Ishikawa (cell line): ENCODE measurements around the gene ZFAND5.

Experiments
- CEBPB ChIP-seq: IDR thresholded peaks from 2 replicates; pipeline ENCODE4 v1.6.1; 2012
- CREB1 ChIP-seq: IDR thresholded peaks from 2 replicates; pipeline ENCODE4 v1.6.1; 2012; ENCODE audit warnings: low read depth
- EGR1 ChIP-seq: IDR thresholded peaks from 2 replicates; pipeline ENCODE4 v1.6.1; 2012
- EP300 ChIP-seq: IDR thresholded peaks from 2 replicates; pipeline ENCODE4 v1.6.1; 2012; ENCODE audit warnings: borderline replicate concordance
- FOXM1 ChIP-seq: IDR thresholded peaks from 2 replicates; pipeline ENCODE4 v1.6.1; 2012; ENCODE audit warnings: low read depth, borderline replicate concordance
- MAX ChIP-seq: IDR thresholded peaks from 2 replicates; pipeline ENCODE4 v1.6.1; 2012
- NFIC ChIP-seq: IDR thresholded peaks from 2 replicates; pipeline ENCODE4 v1.6.1; 2012
- RAD21 ChIP-seq: IDR thresholded peaks from 2 replicates; pipeline ENCODE4 v1.6.1; 2012; ENCODE audit warnings: low read depth
- REST ChIP-seq: IDR thresholded peaks from 2 replicates; pipeline ENCODE4 v1.6.1; 2012; ENCODE audit warnings: low read depth, mild to moderate bottlenecking
- TAF1 ChIP-seq: IDR thresholded peaks from 2 replicates; pipeline ENCODE4 v1.6.1; 2012; ENCODE audit warnings: low read depth, mild to moderate bottlenecking
- TCF12 ChIP-seq: IDR thresholded peaks from 2 replicates; pipeline ENCODE4 v1.6.1; 2012; ENCODE audit warnings: low read depth
- TEAD4 ChIP-seq: IDR thresholded peaks from 2 replicates; pipeline ENCODE4 v1.6.1; 2012
- USF1 ChIP-seq: IDR thresholded peaks from 2 replicates; pipeline ENCODE4 v1.6.1; 2012
- YY1 ChIP-seq: IDR thresholded peaks from 2 replicates; pipeline ENCODE4 v1.6.1; 2012; ENCODE audit warnings: low read depth
- ZBTB7A ChIP-seq: IDR thresholded peaks from 2 replicates; pipeline ENCODE4 v1.6.1; 2012; ENCODE audit warnings: low read depth

Gene ZFAND5

GRCh38 chr9:72313507-72313906 lies 51.5 kb downstream of the ZFAND5 start:
- TF ChIP-seq RAD21 (no peak), CREB1 (no peak), USF1 (no peak), REST (no peak), ZBTB7A (no peak), EP300 (no peak), TCF12 (no peak), MAX (no peak)

GRCh38 chr9:72312386-72312987 lies 52.5 kb downstream of the ZFAND5 start:
- no peak for TF ChIP-seq CREB1
- TF ChIP-seq REST, result no peak
- TF ChIP-seq EP300, result no peak
- TF ChIP-seq TCF12, result no peak
- TF ChIP-seq EGR1, result no peak
- TF ChIP-seq USF1, result no peak
- no peak for TF ChIP-seq TEAD4

- TF ChIP-seq MAX, result no peak
- no peak for TF ChIP-seq TCF12
- TF ChIP-seq NFIC, result no peak
- no peak for TF ChIP-seq FOXM1
- TF ChIP-seq EP300, result no peak
- no peak for TF ChIP-seq CEBPB
- no peak for TF ChIP-seq ZBTB7A
- no peak for TF ChIP-seq RAD21
- no peak for TF ChIP-seq TAF1
- no peak for TF ChIP-seq YY1
- no peak for TF ChIP-seq CREB1
- TF ChIP-seq EGR1, result no peak
- no peak for TF ChIP-seq TEAD4
- no peak for TF ChIP-seq USF1
Measured at GRCh38 chr9:72309364-72310133, 55.5 kb downstream of the ZFAND5 start.

GRCh38 chr9:72306761-72307160 lies 58.2 kb downstream of the ZFAND5 start:
- TF ChIP-seq RAD21 (no peak), CEBPB (no peak)

GRCh38 chr9:72305707-72306106 lies 59.3 kb downstream of the ZFAND5 start:
- no peak for TF ChIP-seq RAD21
- TF ChIP-seq CREB1, result no peak
- no peak for TF ChIP-seq FOXM1
- TF ChIP-seq TAF1, result no peak
- TF ChIP-seq EGR1, result no peak
- TF ChIP-seq CEBPB, result no peak
- no peak for TF ChIP-seq REST
- no peak for TF ChIP-seq YY1
